Measurements from ENCODE around the gene PHC2. TPM values are rescaled to one million over a fixed set of nuclear protein-coding genes. Genes with fewer than 3 reads are reported as not detected.

Gene PHC2
- total RNA-seq, 1 experiment from 2014 or later, result 9.4 TPM

DNA sequence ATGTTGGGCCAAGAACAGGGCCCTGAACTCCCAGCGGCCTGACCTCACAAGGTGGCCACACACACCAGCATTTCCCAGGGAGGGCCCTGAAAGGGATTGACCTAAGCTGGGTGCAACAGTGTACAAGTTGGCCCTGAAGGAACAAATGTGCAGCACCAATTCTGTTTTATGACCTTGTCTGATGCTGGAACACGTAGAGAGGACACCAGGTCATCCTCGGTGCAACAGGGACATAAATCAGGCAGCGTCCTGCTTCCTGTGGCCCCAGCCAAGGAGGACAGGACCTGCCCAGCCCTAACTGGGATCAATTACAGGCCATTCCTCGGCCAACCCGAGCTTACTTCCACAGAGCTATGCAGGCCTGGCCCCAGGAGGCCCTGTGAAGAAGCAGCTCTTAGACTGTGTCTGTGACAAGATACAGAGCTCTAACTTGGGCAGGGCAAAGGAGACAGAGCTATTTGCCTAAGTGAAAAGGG lies 12.8 kb upstream of the PHC2 start:
- Histone ChIP-seq H4K91ac (ENCODE audit: insufficient read length, low read depth, low read length) (no peak overlapping the region), H4K5ac (ENCODE audit: insufficient read length, low read depth, low read length) (no peak overlapping the region), H4K8ac (replicated peaks; ENCODE audit: insufficient read length, low read depth, low read length) (no peak overlapping the region), H2AK5ac (ENCODE audit: insufficient read length, low read length) (no peak overlapping the region), H3K56ac (ENCODE audit: insufficient read length, low read depth, low read length) (no peak overlapping the region), H3K18ac (ENCODE audit: insufficient read length, low read depth, low read length) (no peak overlapping the region), H3K4me1 (ENCODE audit: insufficient read depth, low read length) (no peaks in the 10 kb centered on the region; the same call in 1 of the 2 replicates), H2BK120ac (ENCODE audit: low read depth, low read length, poor library complexity, severe bottlenecking) (no peak overlapping the region), H2BK15ac (ENCODE audit: low read depth, low read length) (no peak overlapping the region), H3K4me2 (ENCODE audit: insufficient read depth, insufficient read length, low read length) (no peak overlapping the region), H3K9me3 (ENCODE audit: control insufficient read depth, low read depth, low read length) (no peaks in the 10 kb centered on the region), H3K9ac (ENCODE audit: extremely low read depth, insufficient read length, low read length) (no peak overlapping the region), H3T11ph (ENCODE audit: low read length) (no peak overlapping the region), H2BK20ac (ENCODE audit: low read depth, low read length, poor library complexity, severe bottlenecking) (no peak overlapping the region), H2BK12ac (ENCODE audit: insufficient read length, low read depth, low read length) (no peak overlapping the region), H3K79me1 (ENCODE audit: insufficient read depth, low read depth, low read length, poor library complexity, severe bottlenecking) (no peaks in the 10 kb centered on the region), H2BK5ac (ENCODE audit: insufficient read length, low read length) (no peak overlapping the region), H3K14ac (ENCODE audit: insufficient read depth, low read length) (no peak overlapping the region; the same call in 1 of the 2 replicates), H3K4ac (ENCODE audit: low read depth, low read length) (no peak overlapping the region), H3K27me3 (ENCODE audit: insufficient read depth, low read length) (no peaks in the 10 kb centered on the region; the same call in 1 of the 2 replicates), H3K27ac (ENCODE audit: insufficient read length, low read depth, low read length) (no peak overlapping the region), H3K23ac (ENCODE audit: insufficient read length, low read depth, low read length) (no peak overlapping the region), H3K79me2 (ENCODE audit: insufficient read depth, low read length) (no peaks in the 10 kb centered on the region), H2AFZ (ENCODE audit: low read length) (no peak overlapping the region), H4K20me1 (ENCODE audit: control insufficient read depth, insufficient read depth, insufficient read length) (no peaks in the 10 kb centered on the region), H3K23me2 (ENCODE audit: insufficient read length, low read depth, low read length, poor library complexity, severe bottlenecking) (no peaks in the 10 kb centered on the region)
- Mint-ChIP-seq H3K9me3 (peaks cover 0 to 2% of the 10 kb centered on the region in 2 experiments; a peak in 2 of 5 replicates), H3K27ac (no peak overlapping the region), H3K36me3 (ENCODE audit: insufficient read depth in 1 of 3, low read depth in 3 of 3) (no peaks in the 10 kb centered on the region), H3K4me3 (no peak overlapping the region), H3K27me3 (ENCODE audit: low read depth) (peaks cover 15% of the 10 kb centered on the region), H3K4me1 (peaks cover 20 to 24% of the 10 kb centered on the region in 2 experiments)
- no peak for DNase-seq
- no CpG with 5 or more reads among the region's 6 CpGs for WGBS (ENCODE audit: extremely low coverage, insufficient read length, low lambda C conversion rate)
- TF ChIP-seq, protein P1, sequence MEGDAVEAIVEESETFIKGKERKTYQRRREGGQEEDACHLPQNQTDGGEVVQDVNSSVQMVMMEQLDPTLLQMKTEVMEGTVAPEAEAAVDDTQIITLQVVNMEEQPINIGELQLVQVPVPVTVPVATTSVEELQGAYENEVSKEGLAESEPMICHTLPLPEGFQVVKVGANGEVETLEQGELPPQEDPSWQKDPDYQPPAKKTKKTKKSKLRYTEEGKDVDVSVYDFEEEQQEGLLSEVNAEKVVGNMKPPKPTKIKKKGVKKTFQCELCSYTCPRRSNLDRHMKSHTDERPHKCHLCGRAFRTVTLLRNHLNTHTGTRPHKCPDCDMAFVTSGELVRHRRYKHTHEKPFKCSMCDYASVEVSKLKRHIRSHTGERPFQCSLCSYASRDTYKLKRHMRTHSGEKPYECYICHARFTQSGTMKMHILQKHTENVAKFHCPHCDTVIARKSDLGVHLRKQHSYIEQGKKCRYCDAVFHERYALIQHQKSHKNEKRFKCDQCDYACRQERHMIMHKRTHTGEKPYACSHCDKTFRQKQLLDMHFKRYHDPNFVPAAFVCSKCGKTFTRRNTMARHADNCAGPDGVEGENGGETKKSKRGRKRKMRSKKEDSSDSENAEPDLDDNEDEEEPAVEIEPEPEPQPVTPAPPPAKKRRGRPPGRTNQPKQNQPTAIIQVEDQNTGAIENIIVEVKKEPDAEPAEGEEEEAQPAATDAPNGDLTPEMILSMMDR (conservative IDR thresholded peaks at IDR 0.05), result no peak

All from H9 (cell line).